Transverse colon (tissue), 4 donors: ENCODE data around the gene RAB40C.
A peak's percentile ranks its signal among the peaks of the same experiment; 100 is the strongest.

Experiments
- CTCF ChIP-seq, 5 experiments: fragments of 200-600 bp in 3 of 5; fragments of 450-650 bp in 2 of 5; sonication (generic) in 3 of 5; IDR thresholded peaks; 1 replicate in 2 of 5; 2 replicates in 3 of 5; pipeline ENCODE4 v1.5.1; 2016 to 2017; ENCODE audit warnings: antibody characterized with exemption in 5 of 5, inconsistent platforms in 3 of 5, mild to moderate bottlenecking in 2 of 5, moderate library complexity in 1 of 5
- EP300 ChIP-seq: sonication (generic); formaldehyde crosslinking; IDR thresholded peaks from one replicate; pipeline ENCODE4 v1.6.1; 2017; ENCODE audit warnings: antibody characterized with exemption, low read depth
- POLR2A ChIP-seq: fragments of 450-650 bp; IDR thresholded peaks from one replicate; pipeline ENCODE4 v1.6.1; 2016; ENCODE audit warnings: antibody characterized with exemption, mild to moderate bottlenecking, moderate library complexity
- POLR2AphosphoS5 ChIP-seq, 3 donors: sonication (generic); formaldehyde crosslinking; IDR thresholded peaks; one replicate each; pipeline ENCODE4 v1.6.1; 2016; ENCODE audit warnings: antibody characterized with exemption in 3 of 3

GRCh38 chr16:641326-642188 lies 51.7 kb downstream of the RAB40C start, which contains the start of gene MCRIP2:
- TF ChIP-seq CTCF (IDR thresholded peaks at IDR 0.05) (no peak), POLR2AphosphoS5 (IDR thresholded peaks at IDR 0.05) (peak; percentile 36 to 86 (median 82)), POLR2A (peak; percentile 81), EP300 (no peak)
